Parathyroid adenoma (tissue), 2 donors: ENCODE measurements around the gene RBM33.

Experiments
- H2AFZ ChIP-seq: fragments of 300-600 bp; sonication (generic); one replicate; pipeline ENCODE4 v1.7.0; 2017; ENCODE audit warnings: antibody characterized with exemption, mild to moderate bottlenecking
- H3K27ac ChIP-seq: fragments of 300-600 bp; sonication (generic); one replicate; pipeline ENCODE4 v1.7.0; 2017
- H3K27me3 ChIP-seq: fragments of 300-600 bp; sonication (generic); one replicate; pipeline ENCODE4 v1.7.0; 2017; ENCODE audit warnings: low read length; ENCODE audit not compliant: control insufficient read depth, insufficient read depth
- H3K36me3 ChIP-seq: fragments of 300-600 bp; sonication (generic); one replicate; pipeline ENCODE4 v1.7.0; 2017; ENCODE audit warnings: low read length; ENCODE audit not compliant: control insufficient read depth, insufficient read depth
- H3K4me1 ChIP-seq: fragments of 300-600 bp; sonication (generic); one replicate; pipeline ENCODE4 v1.7.0; 2017; ENCODE audit warnings: control low read depth
- H3K4me2 ChIP-seq: fragments of 300-600 bp; sonication (generic); one replicate; pipeline ENCODE4 v1.7.0; 2017; ENCODE audit warnings: low read length
- H3K4me3 ChIP-seq: fragments of 300-600 bp; sonication (generic); one replicate; pipeline ENCODE4 v1.7.0; 2017; ENCODE audit warnings: low read depth, low read length
- H3K79me2 ChIP-seq: fragments of 300-600 bp; sonication (generic); one replicate; pipeline ENCODE4 v1.7.0; 2017; ENCODE audit warnings: control low read depth
- H3K9ac ChIP-seq: fragments of 300-600 bp; sonication (generic); one replicate; pipeline ENCODE4 v1.7.0; 2017; ENCODE audit warnings: mild to moderate bottlenecking
- H3K9me3 ChIP-seq: fragments of 300-600 bp; sonication (generic); one replicate; pipeline ENCODE4 v1.7.0; 2017; ENCODE audit warnings: low read length; ENCODE audit not compliant: control insufficient read depth
- CTCF ChIP-seq: fragments of 300-600 bp; sonication (generic); IDR thresholded peaks from one replicate; pipeline ENCODE4 v1.7.0; 2017; ENCODE audit warnings: antibody characterized with exemption, mild to moderate bottlenecking
- donor health status: primary hyperparathyroidism.

Gene RBM33

GRCh38 chr7:155737590-155737989 is 93.1 kb downstream of the RBM33 start:
- H3K27me3 ChIP-seq: no peaks in the 10 kb centered on the region
- H3K36me3 ChIP-seq: no peaks in the 10 kb centered on the region
- no peak for TF ChIP-seq CTCF
- H3K9ac ChIP-seq: no peak overlapping the region
- H3K9me3 ChIP-seq: no peaks in the 10 kb centered on the region
- H3K4me3 ChIP-seq: no peak overlapping the region
- no peak overlapping the region for H3K27ac ChIP-seq
- H3K4me2 ChIP-seq: no peak overlapping the region
- H3K79me2 ChIP-seq: peaks cover 5% of the 10 kb centered on the region
- no peak overlapping the region for H2AFZ ChIP-seq
- H3K4me1 ChIP-seq: no peaks in the 10 kb centered on the region

- Histone ChIP-seq H3K9ac (no peak overlapping the region), H3K79me2 (peaks cover 3% of the 10 kb centered on the region), H3K27ac (no peak overlapping the region), H3K4me2 (no peak overlapping the region), H3K27me3 (no peaks in the 10 kb centered on the region), H3K36me3 (no peaks in the 10 kb centered on the region), H2AFZ (no peak overlapping the region), H3K4me3 (no peak overlapping the region), H3K4me1 (no peaks in the 10 kb centered on the region), H3K9me3 (no peaks in the 10 kb centered on the region)
- TF ChIP-seq CTCF: no peak
Observed at GRCh38 chr7:155738104-155738503, 93.6 kb downstream of the RBM33 start.

- Histone ChIP-seq H3K27me3 (no peaks in the 10 kb centered on the region), H2AFZ (no peak overlapping the region), H3K4me2 (no peak overlapping the region), H3K9ac (no peak overlapping the region), H3K4me1 (no peaks in the 10 kb centered on the region), H3K27ac (no peak overlapping the region), H3K9me3 (no peaks in the 10 kb centered on the region), H3K4me3 (no peak overlapping the region), H3K79me2 (peaks cover 3% of the 10 kb centered on the region), H3K36me3 (no peaks in the 10 kb centered on the region)
- TF ChIP-seq CTCF: peak; percentile 73
Observed at GRCh38 chr7:155738652-155739537, 94.4 kb downstream of the RBM33 start.

GRCh38 chr7:155739538-155740143 is 95.2 kb downstream of the RBM33 start:
- H3K79me2 ChIP-seq: peaks cover 3% of the 10 kb centered on the region
- no peaks in the 10 kb centered on the region for H3K4me1 ChIP-seq
- TF ChIP-seq CTCF: no peak
- H3K9ac ChIP-seq: no peak overlapping the region
- H3K4me2 ChIP-seq: no peak overlapping the region
- H3K9me3 ChIP-seq: no peaks in the 10 kb centered on the region
- no peaks in the 10 kb centered on the region for H3K27me3 ChIP-seq
- no peaks in the 10 kb centered on the region for H3K36me3 ChIP-seq
- H3K27ac ChIP-seq: no peak overlapping the region
- H2AFZ ChIP-seq: no peak overlapping the region
- no peak overlapping the region for H3K4me3 ChIP-seq
